Measurements from ENCODE around the gene TGFB2.

DNA sequence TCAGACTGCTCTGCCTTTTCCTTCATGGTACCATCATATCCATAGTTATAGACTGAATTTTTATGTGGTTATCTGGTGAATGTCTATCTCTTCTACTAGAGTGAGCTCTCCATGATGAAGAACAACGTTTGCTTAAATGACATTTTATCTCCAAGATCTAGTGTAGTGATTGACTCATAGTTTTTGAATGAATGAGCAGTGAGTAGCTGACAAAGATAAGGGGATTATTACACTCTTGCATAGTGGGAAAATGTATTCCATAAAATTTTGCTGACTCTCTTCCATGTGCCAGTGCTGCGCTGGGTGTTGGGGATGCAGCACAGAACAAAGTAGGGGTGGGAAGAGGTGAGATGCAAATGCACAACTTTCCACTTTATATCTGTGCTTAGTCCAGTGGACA lies 147.7 kb downstream of the TGFB2 start:
- no peak for TF ChIP-seq CTCF (conservative IDR thresholded peaks at IDR 0.05 in 1 of 2, IDR thresholded peaks at IDR 0.05 in 1 of 2; ENCODE audit: extremely low read depth in 1 of 2, insufficient read depth in 1 of 2, low read depth in 1 of 2, low read length in 2 of 2)
- TF ChIP-seq EZH2 (IDR thresholded peaks at IDR 0.05; ENCODE audit: borderline replicate concordance, low read length), result no peak

Data from mammary epithelial cell (primary cell).